ENCODE results near the gene NBAS. TPM values are rescaled to one million over a fixed set of nuclear protein-coding genes. Genes with fewer than 3 reads are reported as not detected.

NBAS gene
- total and polyA plus RNA-seq, 2 of the 4 experiments (the other 2 are of a cell fraction): 22.3 to 105 TPM

GRCh38 chr2:15408759-15409158, 152.4 kb downstream of the NBAS start:
- Histone ChIP-seq H3K23ac (ENCODE audit: low read depth, low read length) (no peak overlapping the region), H3K4ac (ENCODE audit: low read depth, low read length) (no peak overlapping the region), H2BK20ac (ENCODE audit: low read depth, low read length) (no peak overlapping the region), H3K27me3 (ENCODE audit: control insufficient read depth, insufficient read depth, low read length) (no peaks in the 10 kb centered on the region), H3K4me1 (ENCODE audit: control insufficient read depth, insufficient read depth, low read length) (no peaks in the 10 kb centered on the region), H4K91ac (ENCODE audit: insufficient read depth, low read depth, low read length) (no peak overlapping the region), H2BK15ac (ENCODE audit: low read depth, low read length) (no peak overlapping the region), H4K5ac (ENCODE audit: low read depth, low read length) (no peak overlapping the region), H3K4me2 (ENCODE audit: low read depth, low read length) (no peak overlapping the region), H3K56ac (ENCODE audit: extremely low read depth, insufficient read depth, low read length) (no peak overlapping the region), H2AFZ (replicated peaks; ENCODE audit: low read length, poor library complexity) (no peak overlapping the region), H2AK9ac (replicated peaks; ENCODE audit: low read depth, low read length, poor library complexity) (no peak overlapping the region), H4K20me1 (ENCODE audit: insufficient read depth, low read length) (no peaks in the 10 kb centered on the region), H3K79me1 (ENCODE audit: low read depth in 1 of 2, low read length in 2 of 2) (peaks cover 0 to 5% of the 10 kb centered on the region in 2 experiments; a peak in 1 of 4 replicates), H4K8ac (ENCODE audit: low read depth in 2 of 2, low read length in 2 of 2) (no peak overlapping the region), H3K9ac (ENCODE audit: low read depth, low read length) (no peak overlapping the region), H3K27ac (ENCODE audit: insufficient read depth, low read length) (no peak overlapping the region), H3K4me3 (ENCODE audit: insufficient read depth, low read depth, low read length) (no peak overlapping the region), H3K36me3 (ENCODE audit: control insufficient read depth, insufficient read depth, low read length) (peaks cover 9% of the 10 kb centered on the region), H2BK5ac (ENCODE audit: low read depth, low read length, poor library complexity, severe bottlenecking) (no peak overlapping the region), H2AK5ac (ENCODE audit: low read depth, low read length) (no peak overlapping the region), H3K14ac (replicated peaks; ENCODE audit: low read depth, low read length) (no peak overlapping the region), H3K9me1 (ENCODE audit: insufficient read depth, low read length) (peaks cover 3% of the 10 kb centered on the region; the same call in 1 of the 2 replicates), H3K18ac (ENCODE audit: low read depth, low read length) (no peak overlapping the region), H3K9me3 (ENCODE audit: control insufficient read depth, insufficient read depth, low read length) (no peaks in the 10 kb centered on the region), H2BK120ac (ENCODE audit: low read depth, low read length) (no peak overlapping the region)
- ChIA-PET CTCF (no interaction called here), POLR2A (ENCODE audit: unreplicated experiment) (no interaction called here)
- in situ Hi-C loops (cut with MboI; ENCODE audit: low sequenced_read_pairs) (no loop called here), dilution Hi-C loops (cut with HindIII; ENCODE audit: low sequenced_read_pairs, unreplicated experiment) (no loop called here), intact Hi-C loops (cut with micrococcal nuclease) (no loop called here)
- TF ChIP-seq POLR2A (IDR thresholded peaks at IDR 0.05; ENCODE audit: low read depth, low read length): no peak
- no peak for TF ChIP-seq MAFK (IDR thresholded peaks at IDR 0.05; ENCODE audit: low read depth, low read length)
- TF ChIP-seq SMC3 (IDR thresholded peaks at IDR 0.05; ENCODE audit: low read depth, low read length): no peak
- TF ChIP-seq, protein P1, sequence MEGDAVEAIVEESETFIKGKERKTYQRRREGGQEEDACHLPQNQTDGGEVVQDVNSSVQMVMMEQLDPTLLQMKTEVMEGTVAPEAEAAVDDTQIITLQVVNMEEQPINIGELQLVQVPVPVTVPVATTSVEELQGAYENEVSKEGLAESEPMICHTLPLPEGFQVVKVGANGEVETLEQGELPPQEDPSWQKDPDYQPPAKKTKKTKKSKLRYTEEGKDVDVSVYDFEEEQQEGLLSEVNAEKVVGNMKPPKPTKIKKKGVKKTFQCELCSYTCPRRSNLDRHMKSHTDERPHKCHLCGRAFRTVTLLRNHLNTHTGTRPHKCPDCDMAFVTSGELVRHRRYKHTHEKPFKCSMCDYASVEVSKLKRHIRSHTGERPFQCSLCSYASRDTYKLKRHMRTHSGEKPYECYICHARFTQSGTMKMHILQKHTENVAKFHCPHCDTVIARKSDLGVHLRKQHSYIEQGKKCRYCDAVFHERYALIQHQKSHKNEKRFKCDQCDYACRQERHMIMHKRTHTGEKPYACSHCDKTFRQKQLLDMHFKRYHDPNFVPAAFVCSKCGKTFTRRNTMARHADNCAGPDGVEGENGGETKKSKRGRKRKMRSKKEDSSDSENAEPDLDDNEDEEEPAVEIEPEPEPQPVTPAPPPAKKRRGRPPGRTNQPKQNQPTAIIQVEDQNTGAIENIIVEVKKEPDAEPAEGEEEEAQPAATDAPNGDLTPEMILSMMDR (conservative IDR thresholded peaks at IDR 0.05; ENCODE audit: low read depth, low read length): no peak
- WGBS, 2 experiments (ENCODE audit: extremely low coverage in 2 of 2, insufficient read length in 1 of 2): no CpG with 5 or more reads among the region's 3 CpGs
- DNase-seq (no peak), ATAC-seq (ENCODE audit: low read depth) (no peak)
- no TSS peak for BruUV-seq (replicated peaks)

Data from IMR-90 (cell line).